Activated T-helper 1 cell treated with anti-CD3 and anti-CD28 coated beads, Interleukin-2, amount 50 U/mL, for 16 hours (primary cell): ENCODE measurements around the gene MAPK8IP1.

Experiments
- DNase-seq, 2 donors: peaks; one replicate each; pipeline ENCODE4 v3.0.0-alpha.2; 2020; ENCODE audit warnings: low read depth in 1 of 2, low spot score in 1 of 2

The MAPK8IP1 gene

GRCh38 chr11:45924036-45924915 lies 38.8 kb downstream of the MAPK8IP1 start:
- DNase-seq: no peak

- no peak for DNase-seq
Observed at GRCh38 chr11:45924927-45925326, 39.5 kb downstream of the MAPK8IP1 start.

- no peak for DNase-seq
Observed at GRCh38 chr11:45925550-45925949, 40.1 kb downstream of the MAPK8IP1 start.

DNA sequence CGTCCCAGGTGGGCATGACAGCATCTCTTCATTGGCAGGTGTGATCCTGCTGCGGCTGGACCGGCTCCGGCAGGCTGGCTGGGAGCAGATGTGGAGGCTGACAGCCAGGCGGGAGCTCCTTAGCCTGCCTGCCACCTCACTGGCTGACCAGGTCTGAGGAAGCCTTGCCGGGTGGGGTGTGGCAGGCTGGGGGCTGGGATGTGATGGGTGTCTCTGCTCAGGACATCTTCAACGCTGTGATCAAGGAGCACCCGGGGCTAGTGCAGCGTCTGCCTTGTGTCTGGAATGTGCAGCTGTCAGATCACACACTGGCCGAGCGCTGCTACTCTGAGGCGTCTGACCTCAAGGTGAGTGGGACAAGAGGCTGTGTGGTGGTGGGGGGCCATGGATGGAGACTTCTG lies 40.5 kb downstream of the MAPK8IP1 start:
- no peak for DNase-seq

DNA sequence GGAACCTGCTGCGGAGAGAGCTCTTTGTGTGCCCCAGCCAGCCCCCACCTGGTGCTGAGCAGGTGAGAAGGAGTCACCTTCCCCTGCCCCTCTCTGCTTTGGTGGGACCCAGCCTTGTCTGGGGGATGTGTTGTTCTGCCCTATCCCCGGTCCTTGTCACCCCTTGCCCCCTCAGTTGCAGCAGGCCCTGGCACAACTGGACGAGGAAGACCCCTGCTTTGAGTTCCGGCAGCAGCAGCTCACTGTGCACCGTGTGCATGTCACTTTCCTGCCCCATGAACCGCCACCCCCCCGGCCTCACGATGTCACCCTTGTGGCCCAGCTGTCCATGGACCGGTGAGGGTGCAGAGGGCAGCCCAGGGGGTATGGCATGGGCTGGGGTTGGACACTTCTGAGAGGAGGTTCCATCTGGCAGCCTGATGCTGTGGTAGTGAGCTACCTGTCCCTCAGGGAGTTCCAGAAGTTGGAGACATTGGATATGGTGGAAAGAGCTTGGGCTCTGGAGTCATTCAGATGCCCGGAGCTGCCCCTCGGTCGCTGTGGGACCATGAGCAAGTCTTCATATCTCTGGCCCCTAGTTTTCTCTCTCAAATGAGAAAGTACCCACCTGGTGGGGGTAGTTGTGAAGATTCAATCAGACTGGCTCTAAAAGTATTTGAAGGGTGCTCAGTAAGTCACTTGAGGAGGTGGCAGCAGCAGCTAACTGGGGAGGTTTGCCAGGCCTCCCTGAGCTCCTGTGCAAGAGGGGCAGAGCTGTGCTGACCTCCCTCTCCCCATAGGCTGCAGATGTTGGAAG lies 41.3 kb downstream of the MAPK8IP1 start:
- DNase-seq: no peak

- DNase-seq: no peak
Observed at GRCh38 chr11:45927332-45927683, 41.9 kb downstream of the MAPK8IP1 start.

DNA sequence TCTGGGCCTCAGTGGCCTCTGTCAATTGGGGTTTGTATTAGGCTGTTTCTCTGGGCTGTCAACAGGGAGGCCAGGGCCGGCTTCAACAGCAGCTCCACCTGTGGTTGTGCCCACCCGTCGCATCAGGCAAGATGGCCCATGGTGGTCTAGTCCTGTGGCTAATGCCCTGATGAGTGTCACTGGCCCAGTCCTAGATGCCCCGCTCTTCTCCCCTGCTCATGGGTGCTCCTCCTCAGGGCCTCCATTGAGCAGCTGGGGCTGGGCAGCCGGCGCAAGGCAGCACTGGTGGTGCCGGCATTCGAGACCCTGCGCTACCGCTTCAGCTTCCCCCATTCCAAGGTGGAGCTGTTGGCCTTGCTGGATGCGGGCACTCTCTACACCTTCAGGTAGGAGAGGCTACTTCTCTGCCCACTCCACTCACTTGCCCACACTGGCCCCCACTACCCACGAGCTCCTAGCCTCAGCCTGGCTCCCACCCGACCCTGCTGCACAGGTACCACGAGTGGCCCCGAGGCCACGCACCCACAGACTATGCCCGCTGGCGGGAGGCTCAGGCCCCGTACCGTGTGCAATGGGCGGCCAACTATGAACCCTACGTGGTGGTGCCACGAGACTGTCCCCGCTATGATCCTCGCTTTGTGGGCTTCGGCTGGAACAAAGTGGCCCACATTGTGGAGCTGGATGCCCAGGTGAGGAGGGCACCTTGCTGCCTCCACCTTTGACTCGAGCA lies 42.4 kb downstream of the MAPK8IP1 start:
- no peak for DNase-seq

DNA sequence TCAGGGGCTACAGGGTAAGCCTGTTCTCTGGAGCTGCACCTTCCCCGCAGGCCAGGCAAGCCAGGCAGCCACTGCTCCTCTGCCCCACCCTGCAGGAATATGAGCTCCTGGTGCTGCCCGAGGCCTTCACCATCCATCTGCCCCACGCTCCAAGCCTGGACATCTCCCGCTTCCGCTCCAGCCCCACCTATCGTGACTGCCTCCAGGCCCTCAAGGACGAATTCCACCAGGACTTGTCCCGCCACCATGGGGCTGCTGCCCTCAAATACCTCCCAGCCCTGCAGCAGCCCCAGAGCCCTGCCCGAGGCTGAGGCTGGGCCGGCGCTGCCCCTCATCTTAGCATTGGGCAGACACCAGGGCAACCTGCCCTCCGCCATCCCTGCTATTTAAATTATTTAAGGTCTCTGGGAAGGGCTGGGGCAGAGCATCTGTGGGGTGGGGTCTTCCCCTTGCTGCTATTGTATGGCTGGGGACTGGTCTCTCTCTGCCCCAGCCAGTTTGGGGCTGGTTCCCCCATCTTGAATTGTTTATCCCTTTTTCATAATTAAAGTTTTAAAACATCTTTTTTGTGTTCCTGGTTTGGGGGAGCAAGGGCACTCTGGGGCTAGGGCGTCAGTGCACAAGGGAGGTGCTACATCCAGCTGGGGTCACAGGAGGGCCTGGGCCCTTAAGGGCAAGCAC lies 43.2 kb downstream of the MAPK8IP1 start:
- no peak for DNase-seq

DNA sequence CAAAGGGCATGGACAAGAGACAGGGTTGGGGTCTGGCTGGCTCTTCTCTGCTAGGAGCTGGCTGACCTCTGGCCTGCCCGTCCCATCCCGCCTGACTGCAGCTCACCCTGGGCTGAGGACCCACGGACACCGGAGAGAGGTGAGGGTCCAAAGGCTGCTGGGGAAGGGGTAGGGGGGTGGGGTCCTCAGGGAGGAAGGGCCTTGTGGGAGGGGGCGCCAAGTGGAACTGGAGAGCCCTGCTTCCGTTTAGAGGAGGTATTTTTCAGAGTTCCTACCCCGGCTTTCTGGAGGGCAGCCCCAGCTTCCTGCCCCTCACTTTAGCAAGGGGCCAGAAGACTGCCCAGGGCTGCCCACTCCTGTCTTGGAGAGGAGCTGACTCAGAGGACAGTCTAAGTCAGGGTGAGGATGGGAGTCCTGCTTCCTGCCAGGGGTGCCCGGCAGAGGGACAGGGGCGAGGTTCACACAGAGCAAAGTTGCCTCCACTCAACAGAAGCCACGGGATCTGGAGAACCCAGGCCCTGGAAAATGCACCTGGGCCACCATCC lies 44.1 kb downstream of the MAPK8IP1 start:
- no peak for DNase-seq

DNA sequence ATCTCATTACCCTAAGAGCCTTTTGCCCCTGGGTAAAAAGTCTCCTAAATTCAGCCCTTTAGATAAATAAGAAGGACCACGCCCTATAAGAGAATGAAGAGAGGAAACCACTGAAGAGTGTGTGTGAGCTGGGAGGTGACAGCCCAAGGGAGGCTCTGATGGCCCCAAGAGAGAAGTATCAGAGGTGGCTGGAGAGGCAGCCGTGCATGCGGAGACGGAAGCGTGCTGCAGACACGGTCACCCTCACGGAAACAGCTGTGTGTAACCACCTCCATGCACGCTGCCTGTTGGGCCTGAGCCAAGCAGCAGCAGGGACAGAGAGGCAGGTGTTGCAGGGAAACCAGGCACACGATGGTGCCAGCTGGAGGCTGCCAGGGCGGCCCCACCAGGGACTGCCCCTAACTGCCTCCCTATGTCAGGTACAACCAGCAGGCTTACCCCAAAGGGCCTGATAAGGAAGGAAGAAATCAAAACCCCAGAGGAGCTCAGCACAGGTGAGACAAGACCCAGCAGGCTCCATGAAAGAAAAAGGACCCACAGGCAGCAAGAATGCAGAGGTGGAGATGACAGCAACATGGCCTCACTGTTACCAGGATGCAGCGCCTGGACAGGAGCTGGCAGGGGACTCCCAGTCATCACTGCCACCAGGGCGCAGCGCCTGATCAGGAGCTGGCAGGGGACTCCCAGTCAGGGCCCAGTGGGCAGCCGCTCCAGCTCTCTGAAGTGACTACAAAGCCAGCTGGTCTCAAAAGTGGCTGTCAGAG lies 44.8 kb downstream of the MAPK8IP1 start:
- DNase-seq: no peak

DNA sequence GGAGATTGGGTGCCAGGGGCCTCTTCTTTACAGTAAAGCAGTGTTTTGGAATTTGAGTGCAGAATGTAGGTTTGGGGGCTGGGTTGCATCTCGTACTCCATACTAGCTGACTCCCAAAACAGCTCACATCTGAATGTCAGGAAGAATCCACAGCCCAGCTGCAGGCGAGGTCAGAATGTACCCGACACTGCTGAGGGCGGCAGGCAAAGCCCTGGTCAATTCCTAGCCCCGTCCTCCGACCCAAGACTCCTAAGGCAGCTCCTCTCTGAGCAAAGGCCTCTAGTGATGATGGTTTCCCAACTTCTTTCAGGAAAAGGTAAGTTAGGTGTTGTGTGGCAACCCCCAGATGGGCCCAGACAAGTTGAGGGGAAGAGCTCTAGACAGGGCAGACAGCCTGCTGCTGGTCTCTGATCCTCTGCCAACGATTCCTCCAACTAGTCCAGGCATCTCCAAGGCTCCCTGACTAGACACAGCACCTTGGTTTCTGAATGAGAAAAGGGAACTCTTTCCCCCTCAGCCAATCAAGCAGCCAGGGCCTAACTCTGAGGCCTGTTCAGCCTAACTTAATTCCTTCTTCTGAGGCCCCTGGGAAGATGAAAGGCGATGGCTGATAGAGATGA lies 45.6 kb downstream of the MAPK8IP1 start:
- DNase-seq: no peak

DNA sequence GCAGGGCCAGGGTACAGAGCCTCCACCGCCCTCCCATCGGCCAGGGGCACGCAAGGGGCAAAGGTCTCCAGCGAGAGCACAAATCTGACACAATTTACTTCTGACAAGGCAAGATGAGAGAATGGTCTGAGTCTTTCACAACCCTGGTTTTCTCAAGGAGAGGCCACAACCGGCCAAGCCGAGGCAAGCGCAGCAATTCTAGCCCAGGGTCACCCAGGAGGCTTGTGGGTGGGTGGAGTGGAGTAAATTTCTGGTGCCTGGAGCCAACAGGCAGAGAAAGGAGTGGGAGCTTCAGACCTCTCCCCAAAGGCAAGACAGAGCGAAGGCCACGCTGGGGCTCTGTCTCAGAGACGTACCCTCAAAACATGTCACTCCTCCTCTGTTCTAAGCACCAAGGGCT lies 46.3 kb downstream of the MAPK8IP1 start:
- DNase-seq: no peak

DNA sequence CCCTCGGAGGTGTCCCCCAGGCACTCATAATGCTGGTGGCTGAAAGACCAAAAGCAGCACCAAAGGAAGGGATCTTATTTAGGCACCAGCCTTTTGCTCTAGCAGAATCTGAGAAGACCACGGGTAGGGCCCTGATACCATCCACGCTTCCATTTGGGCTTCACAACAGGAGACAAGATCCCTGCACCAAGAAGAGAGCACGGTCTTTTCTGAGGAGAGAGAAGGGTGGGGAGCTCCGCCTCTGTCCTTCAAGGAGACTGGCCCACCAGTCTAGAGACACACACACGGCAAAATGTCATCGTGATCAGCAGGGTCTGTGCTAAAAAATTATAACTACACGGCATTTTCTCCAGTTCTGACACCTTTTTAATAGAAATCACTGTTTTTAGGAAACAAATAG lies 46.8 kb downstream of the MAPK8IP1 start:
- no peak for DNase-seq

GRCh38 chr11:45933131-45933831 lies 47.8 kb downstream of the MAPK8IP1 start:
- no peak for DNase-seq

- no peak for DNase-seq
Observed at GRCh38 chr11:45933846-45934579, 48.6 kb downstream of the MAPK8IP1 start.

DNA sequence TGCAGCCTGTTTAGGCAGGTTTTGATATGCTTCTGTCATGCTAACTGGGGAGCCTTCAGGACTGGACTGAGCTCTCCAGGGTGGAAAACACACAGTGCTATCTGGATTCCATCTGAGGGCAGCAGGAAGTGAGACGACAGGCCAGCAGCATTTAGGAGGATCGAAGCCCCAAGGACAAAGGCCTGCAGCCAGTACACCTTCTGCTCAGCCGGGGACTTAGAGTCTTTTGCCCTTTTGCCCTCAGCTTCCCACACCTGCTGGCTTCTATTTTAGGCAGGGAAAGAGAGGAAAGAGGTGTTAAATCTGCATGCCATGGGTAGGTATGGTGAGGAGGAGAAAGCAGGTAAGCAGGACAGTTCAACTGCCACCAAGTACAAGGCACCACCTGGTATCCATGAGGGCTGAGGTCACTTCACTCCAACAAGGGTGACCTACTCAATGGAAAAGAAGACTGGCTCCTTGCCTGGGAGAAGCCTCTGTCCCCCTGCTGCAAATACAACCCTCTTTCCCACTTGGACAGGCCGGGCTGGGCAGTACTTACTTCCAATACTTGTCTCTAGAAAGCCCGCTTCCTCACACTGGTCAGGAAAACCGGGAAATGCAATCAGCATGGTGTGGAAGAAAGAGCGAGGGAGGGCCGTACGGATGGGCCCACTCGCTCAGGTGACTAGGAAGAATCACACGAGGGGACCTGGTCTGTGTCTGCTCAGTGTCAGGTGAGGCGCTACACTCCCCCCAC lies 49.3 kb downstream of the MAPK8IP1 start:
- no peak for DNase-seq

DNA sequence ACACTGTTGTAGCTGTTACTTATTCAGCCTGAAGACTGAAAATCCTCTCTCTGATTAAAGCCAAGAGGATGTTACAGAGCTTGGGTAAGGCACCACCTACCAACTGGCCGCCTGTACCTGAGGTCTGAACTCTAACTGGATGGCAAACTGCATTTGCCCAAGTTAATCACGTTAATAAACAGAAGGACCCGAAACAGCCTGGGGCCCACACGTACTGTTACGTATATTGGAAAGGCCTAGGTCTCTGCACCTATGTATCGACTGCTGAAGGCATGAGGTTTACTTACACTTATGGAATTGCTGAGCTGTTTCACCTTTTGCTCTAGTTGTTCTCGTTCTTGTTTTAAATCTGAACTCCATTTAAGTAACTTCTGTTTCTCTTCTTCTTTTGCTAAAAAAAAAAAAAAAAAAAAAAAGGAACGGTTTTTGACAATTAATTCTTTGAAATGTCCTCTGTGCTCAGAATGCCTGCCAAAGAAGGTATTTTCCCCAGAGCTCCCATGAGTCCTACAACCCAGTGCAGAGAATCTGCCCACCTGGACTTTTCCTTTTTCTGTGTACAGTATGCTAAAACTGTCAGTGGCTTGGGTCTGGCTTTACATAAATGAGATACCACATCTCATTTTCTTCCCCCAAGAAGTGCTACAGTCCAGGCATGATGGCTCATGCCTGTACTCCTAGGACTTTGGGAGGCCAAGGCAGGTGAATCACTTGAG lies 50.1 kb downstream of the MAPK8IP1 start:
- DNase-seq: no peak
